ENCODE data around the gene C2orf72. TPM values are rescaled to one million over a fixed set of nuclear protein-coding genes. Genes with fewer than 3 reads are reported as not detected.

The C2orf72 gene
- total and polyA plus RNA-seq, 2 donors (not counting 3 experiments of a cell fraction or from before 2014, with no cell fraction given) = 0.01 to 0.11 TPM

- no peaks in the 10 kb centered on the region for H3K9me1 ChIP-seq (replicated peaks; ENCODE audit: control insufficient read depth, extremely low read depth, insufficient read depth, low read length)
- intact Hi-C loops (cut with micrococcal nuclease) = no loop called here
- H4K20me1 ChIP-seq (replicated peaks; ENCODE audit: control insufficient read depth, extremely low read depth, insufficient read depth, low read length) = no peaks in the 10 kb centered on the region
- no peaks in the 10 kb centered on the region for H3K4me1 ChIP-seq (ENCODE audit: control insufficient read depth, extremely low read depth, insufficient read depth, low read length)
- TF ChIP-seq FOS (IDR thresholded peaks at IDR 0.05; ENCODE audit: borderline replicate concordance, insufficient read depth, low read length) = no peak
- TF ChIP-seq MYC (IDR thresholded peaks at IDR 0.05; ENCODE audit: low read depth, low read length) = no peak
- TF ChIP-seq, protein P1, sequence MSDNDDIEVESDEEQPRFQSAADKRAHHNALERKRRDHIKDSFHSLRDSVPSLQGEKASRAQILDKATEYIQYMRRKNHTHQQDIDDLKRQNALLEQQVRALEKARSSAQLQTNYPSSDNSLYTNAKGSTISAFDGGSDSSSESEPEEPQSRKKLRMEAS (IDR thresholded peaks at IDR 0.05; ENCODE audit: insufficient read depth, insufficient read length) = no peak
- TF ChIP-seq, protein P2, sequence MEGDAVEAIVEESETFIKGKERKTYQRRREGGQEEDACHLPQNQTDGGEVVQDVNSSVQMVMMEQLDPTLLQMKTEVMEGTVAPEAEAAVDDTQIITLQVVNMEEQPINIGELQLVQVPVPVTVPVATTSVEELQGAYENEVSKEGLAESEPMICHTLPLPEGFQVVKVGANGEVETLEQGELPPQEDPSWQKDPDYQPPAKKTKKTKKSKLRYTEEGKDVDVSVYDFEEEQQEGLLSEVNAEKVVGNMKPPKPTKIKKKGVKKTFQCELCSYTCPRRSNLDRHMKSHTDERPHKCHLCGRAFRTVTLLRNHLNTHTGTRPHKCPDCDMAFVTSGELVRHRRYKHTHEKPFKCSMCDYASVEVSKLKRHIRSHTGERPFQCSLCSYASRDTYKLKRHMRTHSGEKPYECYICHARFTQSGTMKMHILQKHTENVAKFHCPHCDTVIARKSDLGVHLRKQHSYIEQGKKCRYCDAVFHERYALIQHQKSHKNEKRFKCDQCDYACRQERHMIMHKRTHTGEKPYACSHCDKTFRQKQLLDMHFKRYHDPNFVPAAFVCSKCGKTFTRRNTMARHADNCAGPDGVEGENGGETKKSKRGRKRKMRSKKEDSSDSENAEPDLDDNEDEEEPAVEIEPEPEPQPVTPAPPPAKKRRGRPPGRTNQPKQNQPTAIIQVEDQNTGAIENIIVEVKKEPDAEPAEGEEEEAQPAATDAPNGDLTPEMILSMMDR (IDR thresholded peaks at IDR 0.05; ENCODE audit: extremely low read depth in 1 of 2, insufficient read depth in 1 of 2, low read depth in 1 of 2, low read length in 2 of 2) = no peak
- dilution Hi-C loops (cut with MboI; ENCODE audit: extremely low pct_ligation_motif_present, low sequenced_read_pairs) = no loop called here
- no peaks in the 10 kb centered on the region for H3K79me2 ChIP-seq (ENCODE audit: control insufficient read depth, insufficient read depth, low read length)
- H3K27ac ChIP-seq (ENCODE audit: insufficient read depth, low read depth, low read length) = no peak overlapping the region
- CTCF ChIA-PET = interaction anchor here (3.1 kb wide), 1 partner anchor 22 kb away, joined by 8 read pairs; no protein-coding TSS in a partner anchor
- DNase-seq (ENCODE audit: low read depth, low spot score) (no peak), FAIRE-seq (no peak)
- H3K4me3 ChIP-seq (replicated peaks in 1 of 3; ENCODE audit: insufficient read depth in 1 of 3, low read depth in 1 of 3, low read length in 3 of 3) = no peak overlapping the region
- no peak overlapping the region for H3K9ac ChIP-seq (replicated peaks; ENCODE audit: extremely low read depth, insufficient read depth, low read length)
- peaks cover 7 to 11% of the 10 kb centered on the region in 2 experiments for H3K27me3 ChIP-seq (ENCODE audit: control insufficient read depth in 2 of 2, insufficient read depth in 2 of 2, low read length in 2 of 2)
- BruUV-seq (replicated peaks) = no TSS peak
- no peak overlapping the region for H2AFZ ChIP-seq (ENCODE audit: low read depth, low read length)
- H3K9me3 ChIP-seq (replicated peaks; ENCODE audit: control insufficient read depth, insufficient read depth, low read length) = no peaks in the 10 kb centered on the region
- H3K36me3 ChIP-seq (ENCODE audit: control insufficient read depth in 2 of 2, extremely low read depth in 1 of 2, insufficient read depth in 2 of 2, low read length in 2 of 2) = no peaks in the 10 kb centered on the region
- H3K4me2 ChIP-seq (ENCODE audit: insufficient read depth, low read length) = no peak overlapping the region
- POLR2A ChIA-PET = no interaction called here
Observed at GRCh38 chr2:231030725-231031124, 6.6 kb upstream of the C2orf72 start.

- Histone ChIP-seq H2AFZ (ENCODE audit: low read depth, low read length) (no peak overlapping the region), H3K79me2 (ENCODE audit: control insufficient read depth, insufficient read depth, low read length) (no peaks in the 10 kb centered on the region), H3K27ac (ENCODE audit: insufficient read depth, low read depth, low read length) (no peak overlapping the region), H3K9ac (replicated peaks; ENCODE audit: extremely low read depth, insufficient read depth, low read length) (no peak overlapping the region), H3K4me3 (replicated peaks in 1 of 3; ENCODE audit: insufficient read depth in 1 of 3, low read depth in 1 of 3, low read length in 3 of 3) (no peak overlapping the region), H3K36me3 (ENCODE audit: control insufficient read depth in 2 of 2, extremely low read depth in 1 of 2, insufficient read depth in 2 of 2, low read length in 2 of 2) (no peaks in the 10 kb centered on the region), H3K4me1 (ENCODE audit: control insufficient read depth, extremely low read depth, insufficient read depth, low read length) (no peaks in the 10 kb centered on the region), H3K27me3 (ENCODE audit: control insufficient read depth in 2 of 2, insufficient read depth in 2 of 2, low read length in 2 of 2) (peaks cover 19 to 25% of the 10 kb centered on the region in 2 experiments), H3K9me3 (replicated peaks; ENCODE audit: control insufficient read depth, insufficient read depth, low read length) (no peaks in the 10 kb centered on the region), H3K9me1 (replicated peaks; ENCODE audit: control insufficient read depth, extremely low read depth, insufficient read depth, low read length) (no peaks in the 10 kb centered on the region), H3K4me2 (ENCODE audit: insufficient read depth, low read length) (no peak overlapping the region), H4K20me1 (replicated peaks; ENCODE audit: control insufficient read depth, extremely low read depth, insufficient read depth, low read length) (no peaks in the 10 kb centered on the region)
- intact Hi-C loops (cut with micrococcal nuclease) (no loop called here), dilution Hi-C loops (cut with MboI; ENCODE audit: extremely low pct_ligation_motif_present, low sequenced_read_pairs) (no loop called here)
- FAIRE-seq = no peak
- ChIA-PET POLR2A (no interaction called here), CTCF (interaction anchor here (3.1 kb wide), 1 partner anchor 20 kb away, joined by 8 read pairs; no protein-coding TSS in a partner anchor)
- DNase-seq (ENCODE audit: low read depth, low spot score) = no peak
- BruUV-seq (replicated peaks) = no TSS peak
- TF ChIP-seq JUN (IDR thresholded peaks at IDR 0.05; ENCODE audit: borderline replicate concordance, insufficient read depth, insufficient read length, low read depth) (no peak), MYC (IDR thresholded peaks at IDR 0.05; ENCODE audit: low read depth, low read length) (no peak), POLR2A (IDR thresholded peaks at IDR 0.05; ENCODE audit: low read depth, low read length) (no peak), GATA2 (IDR thresholded peaks at IDR 0.05; ENCODE audit: insufficient read depth, insufficient read length, low read depth, low read length) (no peak), FOS (IDR thresholded peaks at IDR 0.05; ENCODE audit: borderline replicate concordance, insufficient read depth, low read length) (no peak), EZH2 (IDR thresholded peaks at IDR 0.05; ENCODE audit: borderline replicate concordance, low read depth, low read length, severe bottlenecking) (no peak), POLR2AphosphoS5 (IDR thresholded peaks at IDR 0.05; ENCODE audit: insufficient read depth, low read depth, low read length) (no peak)
- TF ChIP-seq, protein P1 (IDR thresholded peaks at IDR 0.05; ENCODE audit: insufficient read depth, insufficient read length) = no peak
- TF ChIP-seq, protein P2 (IDR thresholded peaks at IDR 0.05; ENCODE audit: extremely low read depth in 1 of 2, insufficient read depth in 1 of 2, low read depth in 1 of 2, low read length in 2 of 2) = no peak
Observed at GRCh38 chr2:231032575-231033140, 4.7 kb upstream of the C2orf72 start.

Measured in endothelial cell of umbilical vein (primary cell).